T-helper 2 cell treated with Interferon-gamma antibody and Interleukin-4, amounts not matched to agents 5 μg/mL and 100 μg/mL, for 36 hours (primary cell): Measurements from ENCODE around the gene AGT.
"Not testable (repeated sequence)": the region's sequence is repeated elsewhere in the genome, so short reads cannot be mapped to it uniquely, and the experiment has no call there.

Experiments used
- DNase-seq: peaks from one replicate; pipeline ENCODE4 v3.0.0; 2021; ENCODE audit warnings: low spot score
- H3K27ac Mint-ChIP-seq: one replicate; pipeline ENCODE4 v1.8.0; 2021; ENCODE audit warnings: mild to moderate bottlenecking, mixed read lengths
- H3K27me3 Mint-ChIP-seq: one replicate; pipeline ENCODE4 v1.8.0; 2021; ENCODE audit warnings: low read depth, mixed read lengths
- H3K36me3 Mint-ChIP-seq: one replicate; pipeline ENCODE4 v1.8.0; 2021; ENCODE audit warnings: low read depth, mixed read lengths
- H3K4me1 Mint-ChIP-seq: one replicate; pipeline ENCODE4 v1.8.0; 2021; ENCODE audit warnings: low read depth, mixed read lengths
- H3K4me3 Mint-ChIP-seq: one replicate; pipeline ENCODE4 v1.8.0; 2022; ENCODE audit warnings: mild to moderate bottlenecking, moderate library complexity, mixed read lengths
- H3K9me3 Mint-ChIP-seq: one replicate; pipeline ENCODE4 v1.8.0; 2021; ENCODE audit warnings: mixed read lengths

Gene AGT

DNA sequence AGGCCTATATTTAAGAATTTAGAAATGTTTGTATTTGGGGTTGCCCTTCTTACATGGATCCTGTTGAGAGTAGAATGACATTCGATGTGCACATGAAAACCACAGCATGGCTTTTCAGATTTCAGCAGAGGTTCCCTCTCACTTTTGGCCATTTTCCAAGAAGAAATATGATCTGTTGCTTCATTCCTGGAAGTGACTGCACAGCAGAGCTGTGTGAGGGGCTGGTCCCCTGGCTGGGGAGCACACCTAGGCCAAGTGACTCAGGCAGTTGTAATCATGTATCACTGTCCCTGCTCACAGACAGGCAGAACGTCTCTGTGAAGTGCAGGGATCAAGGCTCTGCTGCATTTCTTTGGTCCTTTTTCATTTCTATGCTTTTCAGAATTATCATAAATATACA lies 32.3 kb downstream of the AGT start:
- Mint-ChIP-seq H3K4me3 (no peak overlapping the region), H3K4me1 (no peaks in the 10 kb centered on the region), H3K36me3 (peaks cover 42% of the 10 kb centered on the region), H3K27ac (no peak overlapping the region), H3K9me3 (no peaks in the 10 kb centered on the region), H3K27me3 (no peaks in the 10 kb centered on the region)
- no peak for DNase-seq

GRCh38 chr1:230680300-230681025 lies 33.5 kb downstream of the AGT start:
- no peaks in the 10 kb centered on the region for H3K9me3 Mint-ChIP-seq
- no peaks in the 10 kb centered on the region for H3K27me3 Mint-ChIP-seq
- no peak overlapping the region for H3K4me3 Mint-ChIP-seq
- peaks cover 49% of the 10 kb centered on the region for H3K36me3 Mint-ChIP-seq
- H3K4me1 Mint-ChIP-seq: no peaks in the 10 kb centered on the region
- no peak for DNase-seq
- no peak overlapping the region for H3K27ac Mint-ChIP-seq

- no peak overlapping the region for H3K27ac Mint-ChIP-seq
- H3K36me3 Mint-ChIP-seq: peaks cover 45% of the 10 kb centered on the region
- no peaks in the 10 kb centered on the region for H3K4me1 Mint-ChIP-seq
- H3K27me3 Mint-ChIP-seq: no peaks in the 10 kb centered on the region
- no peaks in the 10 kb centered on the region for H3K9me3 Mint-ChIP-seq
- no peak for DNase-seq
- H3K4me3 Mint-ChIP-seq: no peak overlapping the region
These were observed 34.1 kb downstream of the AGT start for GRCh38 chr1:230679825-230680224.

- DNase-seq: no peak
- H3K27me3 Mint-ChIP-seq: no peaks in the 10 kb centered on the region
- no peak overlapping the region for H3K27ac Mint-ChIP-seq
- H3K9me3 Mint-ChIP-seq: no peaks in the 10 kb centered on the region
- H3K4me1 Mint-ChIP-seq: peaks cover 3% of the 10 kb centered on the region
- peaks cover 43% of the 10 kb centered on the region for H3K36me3 Mint-ChIP-seq
- no peak overlapping the region for H3K4me3 Mint-ChIP-seq
These were observed 34.7 kb downstream of the AGT start for GRCh38 chr1:230679192-230679591.

DNA sequence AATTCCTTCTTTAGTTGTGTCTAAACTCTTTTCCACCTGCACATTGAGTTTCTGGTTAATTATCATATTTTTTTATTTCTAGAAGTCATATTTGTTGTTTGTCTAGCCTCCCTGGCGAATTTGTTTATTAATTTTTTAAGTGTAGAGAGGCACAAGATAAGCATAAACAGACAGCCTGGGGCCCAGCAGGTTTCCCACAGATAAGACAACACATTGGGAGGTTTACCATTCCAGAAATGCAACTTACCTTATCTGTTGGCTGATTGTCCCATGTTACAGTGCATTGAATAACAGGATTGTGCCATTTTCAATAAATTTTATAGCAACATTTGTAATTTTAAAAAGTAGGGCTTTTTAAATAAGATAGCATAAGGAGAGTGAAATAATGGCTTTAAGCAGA lies 36.7 kb downstream of the AGT start:
- no peaks in the 10 kb centered on the region for H3K27me3 Mint-ChIP-seq
- H3K4me3 Mint-ChIP-seq: no peak overlapping the region
- H3K4me1 Mint-ChIP-seq: peaks cover 3% of the 10 kb centered on the region
- DNase-seq: no peak
- peaks cover 51% of the 10 kb centered on the region for H3K36me3 Mint-ChIP-seq
- no peaks in the 10 kb centered on the region for H3K9me3 Mint-ChIP-seq
- H3K27ac Mint-ChIP-seq: no peak overlapping the region

DNA sequence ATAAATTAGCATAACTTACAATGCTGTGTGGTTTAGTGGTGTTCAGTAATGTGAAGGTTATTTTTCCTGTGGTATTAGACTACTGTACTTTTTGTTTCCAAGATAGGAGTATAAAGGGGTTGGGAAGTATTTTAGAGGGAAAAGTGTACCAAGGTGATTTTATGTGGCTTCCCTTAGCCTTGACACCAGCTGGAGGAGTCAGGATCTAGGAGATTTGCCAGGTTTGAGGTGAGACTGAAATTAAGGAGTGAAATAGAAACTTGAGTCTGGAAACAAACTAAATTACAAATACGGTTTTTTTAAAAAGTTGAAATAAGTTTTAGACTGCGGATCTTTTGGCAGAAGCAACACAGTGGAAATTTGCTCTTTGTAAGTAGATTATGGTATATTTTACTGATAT lies 39.3 kb downstream of the AGT start:
- Mint-ChIP-seq H3K9me3 (no peaks in the 10 kb centered on the region), H3K27ac (no peak overlapping the region), H3K4me1 (peaks cover 3% of the 10 kb centered on the region), H3K27me3 (no peaks in the 10 kb centered on the region), H3K36me3 (peaks cover 50% of the 10 kb centered on the region), H3K4me3 (no peak overlapping the region)
- DNase-seq: no peak

DNA sequence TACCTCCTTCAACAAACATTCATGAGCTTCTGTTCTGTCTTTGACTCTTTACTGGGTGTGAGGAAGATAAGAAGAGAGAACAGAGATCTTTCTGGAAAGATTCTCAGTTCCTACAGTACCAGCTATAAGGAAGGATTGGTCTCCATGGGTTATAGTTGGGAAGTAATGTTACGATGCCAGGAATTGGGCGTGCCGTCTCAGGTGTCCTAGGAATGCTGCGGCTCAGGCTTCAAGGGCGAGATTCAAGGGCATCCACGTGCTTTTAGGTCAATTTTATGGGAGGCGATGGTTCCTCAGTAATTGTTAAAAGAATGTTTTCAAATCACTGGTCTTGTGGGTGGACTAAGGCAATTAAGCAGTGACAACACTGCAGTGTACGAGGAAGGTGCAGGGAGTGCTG lies 44.4 kb downstream of the AGT start:
- peaks cover 2% of the 10 kb centered on the region for H3K4me1 Mint-ChIP-seq
- peaks cover 57% of the 10 kb centered on the region for H3K36me3 Mint-ChIP-seq
- no peaks in the 10 kb centered on the region for H3K27me3 Mint-ChIP-seq
- no peak for DNase-seq
- H3K27ac Mint-ChIP-seq: no peak overlapping the region
- no peak overlapping the region for H3K4me3 Mint-ChIP-seq
- H3K9me3 Mint-ChIP-seq: no peaks in the 10 kb centered on the region

DNA sequence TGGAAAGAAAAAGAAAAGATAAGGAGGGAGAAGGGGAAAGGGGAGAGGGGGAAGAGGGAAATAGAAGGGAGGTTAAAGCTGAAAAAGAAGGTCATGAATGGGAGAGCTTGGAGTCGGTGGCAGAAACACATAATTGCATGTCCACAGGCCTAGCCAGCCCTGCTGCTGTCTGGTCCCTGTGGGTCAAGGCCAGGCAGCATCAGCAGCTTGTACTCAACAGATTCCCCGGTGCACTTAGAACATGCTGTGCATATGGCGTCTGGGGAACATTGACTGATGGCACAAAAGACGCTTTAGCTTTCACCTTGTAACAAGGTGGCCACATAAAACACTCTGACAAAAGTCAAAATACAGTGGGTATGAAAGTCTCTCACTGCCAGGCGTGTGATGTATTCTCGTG lies 45.7 kb downstream of the AGT start:
- no peak overlapping the region for H3K27ac Mint-ChIP-seq
- H3K4me3 Mint-ChIP-seq: no peak overlapping the region
- H3K27me3 Mint-ChIP-seq: no peaks in the 10 kb centered on the region
- peaks cover 52% of the 10 kb centered on the region for H3K36me3 Mint-ChIP-seq
- DNase-seq: no peak
- no peaks in the 10 kb centered on the region for H3K4me1 Mint-ChIP-seq
- H3K9me3 Mint-ChIP-seq: no peaks in the 10 kb centered on the region

- DNase-seq: no peak
- Mint-ChIP-seq H3K27ac (no peak overlapping the region), H3K9me3 (no peaks in the 10 kb centered on the region), H3K27me3 (no peaks in the 10 kb centered on the region), H3K4me1 (no peaks in the 10 kb centered on the region), H3K4me3 (no peak overlapping the region), H3K36me3 (peaks cover 40% of the 10 kb centered on the region)
These were observed 51.9 kb downstream of the AGT start for GRCh38 chr1:230661976-230662375.

DNA sequence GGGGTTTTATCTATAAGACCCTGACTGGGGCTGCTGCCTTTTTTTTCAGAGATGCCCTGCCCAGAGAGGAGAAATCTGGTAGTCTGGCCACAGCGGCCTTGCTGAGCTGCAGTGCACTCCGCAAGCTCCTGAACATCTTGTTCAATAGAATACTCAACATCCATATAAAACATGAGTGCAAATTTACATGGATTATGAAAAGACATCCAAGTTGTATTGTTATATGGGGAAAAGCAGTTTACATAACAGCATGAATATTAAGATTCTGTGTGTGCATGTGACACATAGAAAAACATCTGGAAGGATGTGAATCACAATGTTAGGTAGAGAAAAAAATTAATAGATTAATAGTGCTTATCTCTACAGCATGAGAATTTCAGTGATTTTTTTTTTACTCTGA lies 55.2 kb downstream of the AGT start:
- no peak for DNase-seq
- Mint-ChIP-seq H3K36me3 (peaks cover 18% of the 10 kb centered on the region), H3K4me1 (no peaks in the 10 kb centered on the region), H3K9me3 (no peaks in the 10 kb centered on the region), H3K27me3 (no peaks in the 10 kb centered on the region), H3K4me3 (no peak overlapping the region), H3K27ac (no peak overlapping the region)

DNA sequence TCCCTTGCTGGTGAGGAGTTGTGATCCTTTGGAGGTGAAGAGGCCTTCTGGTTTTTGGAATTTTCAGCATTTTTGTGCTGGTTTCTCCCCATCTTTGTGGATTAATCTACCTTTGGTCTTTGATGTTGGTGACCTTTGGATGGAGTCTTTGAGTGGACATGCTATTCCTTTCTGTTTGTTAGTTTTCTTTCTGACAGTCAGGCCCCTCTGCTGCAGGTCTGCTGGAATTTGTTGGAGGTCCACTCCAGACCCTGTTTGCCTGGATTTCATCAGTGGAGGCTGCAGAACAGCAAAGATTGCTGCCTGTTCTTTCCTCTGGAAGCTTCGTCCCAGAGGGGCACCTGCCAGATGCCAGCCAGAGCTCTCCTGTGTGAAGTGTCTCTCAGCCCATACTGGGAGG lies 55.8 kb downstream of the AGT start:
- not testable (repeated sequence) for H3K4me3 Mint-ChIP-seq, DNase-seq, H3K4me1 Mint-ChIP-seq, H3K27ac Mint-ChIP-seq, H3K9me3 Mint-ChIP-seq, H3K27me3 Mint-ChIP-seq
- peaks cover 20% of the 10 kb centered on the region for H3K36me3 Mint-ChIP-seq

GRCh38 chr1:230656719-230657118 lies 57.2 kb downstream of the AGT start:
- not testable (repeated sequence) for H3K4me1 Mint-ChIP-seq, H3K27me3 Mint-ChIP-seq, H3K27ac Mint-ChIP-seq, DNase-seq, H3K9me3 Mint-ChIP-seq, H3K4me3 Mint-ChIP-seq
- peaks cover 18% of the 10 kb centered on the region for H3K36me3 Mint-ChIP-seq
